PC-3 (cell line): Measurements from ENCODE around the gene FTO. TPM values are rescaled to one million over a fixed set of nuclear protein-coding genes. Genes with fewer than 3 reads are reported as not detected.
A peak's percentile ranks its signal among the peaks of the same experiment; 100 is the strongest.

Experiments
- ATAC-seq: fragments of 200-7000 bp; cut with Tn5 transposase; 2 replicates; pipeline ENCODE4 v1.9.1; 2020; ENCODE audit warnings: mild to moderate bottlenecking, moderate library complexity
- BruUV-seq: library from RNA; stranded (reverse); fragments of 400-500 nt; replicated peaks from 2 replicates; lab custom pipeline; 2021; lab: Mats Ljungman, UMichigan
- CTCF ChIA-PET: fragments of 300-600 bp; sonication (Branson Sonifier 250); formaldehyde crosslinking; loops from one replicate; lab custom pipeline; 2022; ENCODE audit warnings: antibody characterized with exemption; lab: Charles Lee
- POLR2A ChIA-PET: fragments of 300-600 bp; sonication (Branson Sonifier 250); formaldehyde crosslinking; loops from one replicate; lab custom pipeline; 2022; ENCODE audit warnings: antibody characterized with exemption; ENCODE audit not compliant: unreplicated experiment; lab: Charles Lee
- DNase-seq: peaks from one replicate; pipeline ENCODE4 v3.0.0-alpha.2; 2015
- H2AFZ ChIP-seq: fragments of 300-600 bp; sonication (generic); 2 replicates; pipeline ENCODE4 v1.6.0; 2016; ENCODE audit warnings: antibody characterized with exemption, low read length
- H3F3A ChIP-seq: fragments of 300-600 bp; sonication (generic); one replicate; pipeline ENCODE4 v1.6.0; 2017; ENCODE audit warnings: antibody characterized with exemption, low read length, control low read depth, mild to moderate bottlenecking; ENCODE audit not compliant: unreplicated experiment
- H3K27ac ChIP-seq: fragments of 300-600 bp; sonication (generic); 2 replicates; pipeline ENCODE4 v1.5.1; 2016; ENCODE audit warnings: mild to moderate bottlenecking, low read length
- H3K27me3 ChIP-seq: fragments of 300-600 bp; sonication (generic); 2 replicates; pipeline ENCODE4 v1.6.1; 2016; ENCODE audit warnings: low read length, mixed read lengths
- H3K36me3 ChIP-seq: fragments of 300-600 bp; sonication (generic); 2 replicates; pipeline ENCODE4 v1.6.1; 2016; ENCODE audit warnings: low read depth, mixed run types, low read length, mixed read lengths
- H3K4me1 ChIP-seq: fragments of 300-600 bp; sonication (generic); 2 replicates; pipeline ENCODE4 v1.5.1; 2016; ENCODE audit warnings: low read length; ENCODE audit not compliant: insufficient read depth
- H3K4me2 ChIP-seq: fragments of 300-600 bp; sonication (generic); 2 replicates; pipeline ENCODE4 v1.6.0; 2016; ENCODE audit warnings: low read length
- H3K4me3 ChIP-seq: fragments of 300-600 bp; sonication (generic); 2 replicates; pipeline ENCODE4 v1.5.1; 2016; ENCODE audit warnings: mild to moderate bottlenecking, low read length, mixed read lengths
- H3K79me2 ChIP-seq: fragments of 300-600 bp; sonication (generic); 2 replicates; pipeline ENCODE4 v1.6.1; 2017; ENCODE audit warnings: low read length, mixed read lengths
- H3K9ac ChIP-seq: fragments of 300-600 bp; sonication (generic); 2 replicates; pipeline ENCODE4 v1.6.0; 2016; ENCODE audit warnings: mild to moderate bottlenecking, low read length
- H3K9me2 ChIP-seq: fragments of 300-600 bp; sonication (generic); replicated peaks from 2 replicates; pipeline ENCODE4 v1.6.1; 2016; ENCODE audit warnings: mixed run types, low read length, mixed read lengths
- H3K9me3 ChIP-seq: fragments of 300-600 bp; sonication (generic); 2 replicates; pipeline ENCODE4 v1.6.1; 2016; ENCODE audit warnings: low read length, mixed read lengths
- H4K20me1 ChIP-seq: fragments of 300-600 bp; sonication (generic); 2 replicates; pipeline ENCODE4 v1.6.1; 2016; ENCODE audit warnings: low read length, mixed read lengths
- CTCF ChIP-seq: fragments of 300-600 bp; sonication (generic); conservative IDR thresholded peaks from 2 replicates; pipeline ENCODE4 v1.5.1; 2017; ENCODE audit warnings: antibody characterized with exemption, low read depth, mild to moderate bottlenecking, low read length
- EZH2 ChIP-seq: fragments of 300-600 bp; sonication (generic); IDR thresholded peaks from one replicate; pipeline ENCODE4 v1.6.1; 2017; ENCODE audit warnings: antibody characterized with exemption, mild to moderate bottlenecking, low read length; ENCODE audit not compliant: unreplicated experiment
- EZH2phosphoT487 ChIP-seq: fragments of 300-600 bp; sonication (generic); IDR thresholded peaks from 2 replicates; pipeline ENCODE4 v1.6.1; 2018; ENCODE audit warnings: mild to moderate bottlenecking, antibody characterized with exemption, low read length, borderline replicate concordance
- intact Hi-C: fragments of 100-400 bp; cut with micrococcal nuclease; formaldehyde crosslinking; loops from 2 replicates; pipeline ENCODE4 v1.9.0; 2023
- total RNA-seq: library from RNA; depleted of rRNA; stranded (reverse); fragments of >200 nt; gene quantifications from 2 replicates; pipeline ENCODE4 v1.2.3, GENCODE V29; 2014

Gene FTO
- total RNA-seq, 1 experiment from 2014 or later = 27.0 TPM

GRCh38 chr16:53913099-53913870 is 209.3 kb downstream of the FTO start:
- DNase-seq = peak; percentile 35
- Histone ChIP-seq H3K9me2 (no peaks in the 10 kb centered on the region), H2AFZ (no peak overlapping the region), H3K27ac (no peak overlapping the region), H3K27me3 (no peaks in the 10 kb centered on the region), H4K20me1 (no peaks in the 10 kb centered on the region), H3K4me2 (no peak overlapping the region), H3K36me3 (no peaks in the 10 kb centered on the region), H3K9ac (no peak overlapping the region), H3K9me3 (no peaks in the 10 kb centered on the region), H3K4me3 (no peak overlapping the region), H3K4me1 (no peaks in the 10 kb centered on the region), H3F3A (no peaks in the 10 kb centered on the region), H3K79me2 (no peaks in the 10 kb centered on the region)
- intact Hi-C loops = no loop called here
- ChIA-PET POLR2A (no interaction called here), CTCF (no interaction called here)
- no TSS peak for BruUV-seq
- ATAC-seq = no peak
- TF ChIP-seq CTCF (no peak), EZH2phosphoT487 (no peak), EZH2 (no peak)

DNA sequence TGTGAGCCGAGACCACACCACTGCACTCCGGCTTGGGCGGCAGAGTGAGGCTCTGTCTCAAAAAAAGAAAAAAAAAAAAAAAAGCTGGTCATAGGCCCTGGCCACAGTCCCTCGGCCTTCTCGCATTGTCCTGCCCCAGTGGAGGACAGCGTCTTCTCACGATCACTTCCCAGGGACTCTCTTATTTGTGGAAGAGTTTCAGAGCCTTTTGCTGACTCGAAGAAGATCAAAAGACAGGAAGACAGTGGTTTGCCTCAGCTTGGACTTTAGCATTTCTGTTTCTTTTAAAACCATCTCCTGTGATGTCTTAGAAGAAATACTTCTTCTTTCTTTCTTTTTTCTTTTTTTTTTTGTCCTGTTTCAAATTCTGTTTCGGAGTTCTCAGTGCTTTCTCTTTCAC is 210.0 kb downstream of the FTO start:
- ATAC-seq = no peak
- H3K9ac ChIP-seq = no peak overlapping the region
- H3K27me3 ChIP-seq = no peaks in the 10 kb centered on the region
- H3K36me3 ChIP-seq = no peaks in the 10 kb centered on the region
- H3K9me2 ChIP-seq = no peaks in the 10 kb centered on the region
- no peaks in the 10 kb centered on the region for H3K9me3 ChIP-seq
- H3K4me2 ChIP-seq = no peak overlapping the region
- no peak for TF ChIP-seq EZH2
- TF ChIP-seq EZH2phosphoT487 = no peak
- TF ChIP-seq CTCF = no peak
- no peak overlapping the region for H3K27ac ChIP-seq
- ChIA-PET CTCF (no interaction called here), POLR2A (no interaction called here)
- intact Hi-C loops = no loop called here
- DNase-seq = no peak
- H3F3A ChIP-seq = no peaks in the 10 kb centered on the region
- BruUV-seq = no TSS peak
- no peaks in the 10 kb centered on the region for H3K4me1 ChIP-seq
- no peaks in the 10 kb centered on the region for H3K79me2 ChIP-seq
- H2AFZ ChIP-seq = no peak overlapping the region
- no peak overlapping the region for H3K4me3 ChIP-seq
- H4K20me1 ChIP-seq = no peaks in the 10 kb centered on the region

DNA sequence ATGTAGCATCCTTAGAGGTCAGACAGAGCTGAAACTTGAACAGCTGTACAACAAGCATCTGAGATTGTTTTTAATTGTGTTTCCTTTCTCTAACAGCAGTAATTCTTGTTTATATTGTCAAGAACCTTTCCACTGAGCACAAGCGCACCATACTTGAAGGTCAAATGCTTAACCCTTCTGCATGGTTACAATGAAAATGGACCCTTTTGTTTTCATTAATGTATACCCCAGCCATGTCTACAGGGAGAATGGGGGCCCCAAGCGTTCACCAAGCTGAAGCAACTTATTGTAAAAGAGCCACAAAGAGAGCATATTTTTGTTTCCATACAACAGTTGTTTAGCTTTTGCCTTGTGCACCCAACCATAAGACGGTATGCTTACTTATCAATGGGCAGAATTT is 210.8 kb downstream of the FTO start:
- H3K36me3 ChIP-seq = no peaks in the 10 kb centered on the region
- H2AFZ ChIP-seq = no peak overlapping the region
- intact Hi-C loops = no loop called here
- ATAC-seq (no peak), DNase-seq (no peak)
- H3K9me2 ChIP-seq = no peaks in the 10 kb centered on the region
- no peaks in the 10 kb centered on the region for H3K4me1 ChIP-seq
- no peaks in the 10 kb centered on the region for H3F3A ChIP-seq
- H4K20me1 ChIP-seq = no peaks in the 10 kb centered on the region
- TF ChIP-seq EZH2phosphoT487 (no peak), EZH2 (no peak), CTCF (no peak)
- no peaks in the 10 kb centered on the region for H3K9me3 ChIP-seq
- BruUV-seq = no TSS peak
- no peaks in the 10 kb centered on the region for H3K79me2 ChIP-seq
- CTCF ChIA-PET = interaction anchor here (0.5 kb wide), 1 partner anchor 78 kb away, joined by 3 read pairs; no protein-coding TSS in a partner anchor
- no peak overlapping the region for H3K4me2 ChIP-seq
- POLR2A ChIA-PET = no interaction called here
- H3K9ac ChIP-seq = no peak overlapping the region
- no peak overlapping the region for H3K4me3 ChIP-seq
- no peaks in the 10 kb centered on the region for H3K27me3 ChIP-seq
- H3K27ac ChIP-seq = no peak overlapping the region
